HG03575 (cell line): ENCODE results near the gene DYNLT3.

Experiments used
- ATAC-seq: cut with Tn5 transposase; IDR thresholded peaks from one replicate; pipeline ENCODE4 v1.9.1; 2021; ENCODE audit not compliant: unreplicated experiment, insufficient number of reproducible peaks, low FRiP score; ENCODE audit errors: extremely low read depth

Gene DYNLT3

GRCh38 chrX:37800717-37801116 is 46.7 kb downstream of the DYNLT3 start:
- ATAC-seq, result no peak

- no peak for ATAC-seq
Observed at GRCh38 chrX:37799936-37800335, 47.4 kb downstream of the DYNLT3 start.

- peak; percentile 51 for ATAC-seq
Observed at GRCh38 chrX:37796805-37797204, 50.6 kb downstream of the DYNLT3 start.

- ATAC-seq, result no peak
Observed at GRCh38 chrX:37796310-37796709, 51.1 kb downstream of the DYNLT3 start.
